ENCODE measurements around the gene MS4A6A.
"Not testable (repeated sequence)": the region's sequence is repeated elsewhere in the genome, so short reads cannot be mapped to it uniquely, and the experiment has no call there.

Gene MS4A6A

DNA sequence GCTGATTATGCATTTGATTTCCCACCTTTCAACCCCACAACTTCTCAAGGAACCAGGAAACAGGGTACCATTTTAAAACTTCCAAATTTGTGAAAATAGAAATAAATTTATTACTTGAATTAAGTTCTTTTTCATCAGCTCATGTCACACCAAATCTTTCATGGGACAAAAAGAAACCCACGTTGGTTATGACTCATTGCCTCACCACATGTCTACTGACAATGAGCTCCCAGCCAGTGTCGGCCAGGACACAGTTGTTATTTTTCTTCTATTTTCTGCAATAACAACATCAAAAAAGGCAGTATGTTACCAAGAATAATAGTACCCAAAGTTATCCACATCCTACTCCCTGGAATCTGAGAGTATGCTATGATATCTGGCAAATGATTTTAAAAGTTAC, 17.3 kb downstream of the MS4A6A start:
- Mint-ChIP-seq H3K4me1 (peaks cover 13% of the 10 kb centered on the region), H3K27me3 (peaks cover 32% of the 10 kb centered on the region), H3K27ac (no peak overlapping the region), H3K4me3 (no peak overlapping the region), H3K9me3 (peaks cover 13% of the 10 kb centered on the region), H3K36me3 (ENCODE audit: low read depth) (peaks cover 10% of the 10 kb centered on the region)
- DNase-seq (no peak), ATAC-seq (no peak)

DNA sequence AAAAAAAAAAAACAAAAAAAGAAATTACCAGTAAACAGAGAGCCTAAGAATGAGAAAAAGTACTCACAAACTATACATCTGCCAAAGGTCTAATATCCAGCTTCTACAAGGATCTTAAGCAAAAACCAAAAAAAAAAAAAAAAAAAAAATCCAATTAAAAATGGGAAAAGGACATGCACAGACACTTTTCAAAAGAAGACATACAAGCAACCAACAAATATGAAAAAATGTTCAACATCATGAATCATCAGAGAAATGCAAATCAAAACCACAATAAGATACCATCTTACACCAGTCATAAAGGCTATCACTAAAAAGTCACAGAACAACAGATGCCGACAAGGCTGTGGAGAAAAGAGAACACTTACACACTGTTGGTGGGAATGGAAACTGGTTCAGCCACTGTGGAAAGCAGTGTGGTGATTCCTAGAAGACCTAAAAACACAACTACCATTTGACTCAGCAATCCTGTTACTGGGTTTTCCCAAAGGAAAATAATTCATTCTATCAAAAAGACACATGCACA, 18.3 kb downstream of the MS4A6A start:
- H3K27ac Mint-ChIP-seq, result peak overlapping the region; percentile 75
- H3K4me3 Mint-ChIP-seq, result no peak overlapping the region
- ATAC-seq, result peak; percentile 82
- peaks cover 13% of the 10 kb centered on the region for H3K4me1 Mint-ChIP-seq
- peaks cover 13% of the 10 kb centered on the region for H3K9me3 Mint-ChIP-seq
- H3K27me3 Mint-ChIP-seq, result peaks cover 29% of the 10 kb centered on the region
- H3K36me3 Mint-ChIP-seq (ENCODE audit: low read depth), result peaks cover 9% of the 10 kb centered on the region
- DNase-seq, result no peak

GRCh38 chr11:60161766-60162165, 21.1 kb downstream of the MS4A6A start:
- no peak overlapping the region for H3K27ac Mint-ChIP-seq
- H3K4me3 Mint-ChIP-seq, result no peak overlapping the region
- ATAC-seq (no peak), DNase-seq (no peak)
- peaks cover 17% of the 10 kb centered on the region for H3K27me3 Mint-ChIP-seq
- H3K36me3 Mint-ChIP-seq (ENCODE audit: low read depth), result peaks cover 6% of the 10 kb centered on the region
- peaks cover 13% of the 10 kb centered on the region for H3K4me1 Mint-ChIP-seq
- peaks cover 4% of the 10 kb centered on the region for H3K9me3 Mint-ChIP-seq

- no peak overlapping the region for H3K4me3 Mint-ChIP-seq
- H3K27ac Mint-ChIP-seq, result no peak overlapping the region
- H3K4me1 Mint-ChIP-seq, result peaks cover 13% of the 10 kb centered on the region
- peaks cover 15% of the 10 kb centered on the region for H3K27me3 Mint-ChIP-seq
- DNase-seq (no peak), ATAC-seq (no peak)
- H3K36me3 Mint-ChIP-seq (ENCODE audit: low read depth), result peaks cover 6% of the 10 kb centered on the region
- H3K9me3 Mint-ChIP-seq, result peaks cover 4% of the 10 kb centered on the region
Measured at GRCh38 chr11:60161107-60161506, 21.8 kb downstream of the MS4A6A start.

DNA sequence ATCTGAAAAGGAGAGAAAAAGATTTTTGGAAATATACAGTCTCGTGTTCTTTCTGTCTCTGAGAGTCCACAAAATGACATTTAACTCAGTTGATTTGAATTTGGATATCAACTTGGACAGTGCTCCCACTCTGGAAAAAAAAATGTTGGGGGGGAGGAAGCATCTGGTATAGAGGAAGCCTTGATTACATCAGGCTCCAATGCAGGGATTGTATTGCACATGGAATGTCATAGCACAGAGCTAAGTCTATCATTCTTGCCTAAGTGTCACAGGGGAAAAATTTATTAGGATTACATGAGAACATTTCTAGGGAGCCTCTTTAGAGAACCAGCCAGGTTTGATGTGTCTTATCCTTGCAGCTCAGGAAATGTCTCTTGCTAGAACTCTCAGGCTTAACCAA, 23.0 kb downstream of the MS4A6A start:
- no peak overlapping the region for H3K4me3 Mint-ChIP-seq
- H3K27me3 Mint-ChIP-seq, result peaks cover 12% of the 10 kb centered on the region
- H3K4me1 Mint-ChIP-seq, result peaks cover 4% of the 10 kb centered on the region
- H3K27ac Mint-ChIP-seq, result no peak overlapping the region
- DNase-seq (no peak), ATAC-seq (no peak)
- H3K9me3 Mint-ChIP-seq, result peaks cover under 1% of the 10 kb centered on the region
- H3K36me3 Mint-ChIP-seq (ENCODE audit: low read depth), result peaks cover 4% of the 10 kb centered on the region

DNA sequence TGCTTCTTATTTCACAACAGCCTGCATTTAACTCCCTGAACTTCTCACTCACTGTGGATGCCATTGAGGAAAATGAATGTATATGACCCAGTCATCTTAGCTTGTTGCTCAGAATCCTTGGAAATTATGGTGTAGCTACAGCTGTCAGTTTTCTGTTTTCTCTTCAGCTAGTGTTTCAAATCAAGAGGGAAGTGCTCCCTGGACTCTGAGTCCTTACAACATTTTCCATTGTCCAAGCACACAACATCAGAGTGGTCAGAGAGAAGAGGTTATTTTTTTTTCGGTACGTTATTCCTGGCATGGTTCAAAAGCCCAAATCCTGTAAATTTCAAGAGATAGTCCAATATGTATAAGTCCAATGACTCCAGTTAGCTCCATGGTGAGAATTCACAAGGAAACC, 23.6 kb downstream of the MS4A6A start:
- no peak overlapping the region for H3K4me3 Mint-ChIP-seq

DNA sequence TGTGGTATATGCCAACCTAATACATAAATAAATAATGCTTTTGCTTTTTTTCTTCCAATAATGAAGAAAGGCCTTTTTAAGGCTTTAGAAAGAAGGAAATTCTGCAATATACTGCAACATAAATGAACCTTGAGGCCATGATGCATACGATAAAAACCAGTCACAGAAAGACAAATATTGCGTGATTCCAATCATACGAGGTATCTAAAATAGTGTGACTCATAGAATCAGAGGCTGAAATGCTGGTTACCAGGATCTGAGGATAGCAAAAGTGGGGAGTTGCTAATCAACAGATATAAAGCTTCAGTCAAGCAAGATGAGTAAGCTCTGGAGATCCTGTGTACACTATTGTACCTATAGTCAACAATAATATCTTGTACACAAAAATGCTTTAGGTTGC, 24.2 kb downstream of the MS4A6A start:
- Mint-ChIP-seq H3K4me1 (no peaks in the 10 kb centered on the region), H3K36me3 (ENCODE audit: low read depth) (no peaks in the 10 kb centered on the region), H3K4me3 (no peak overlapping the region), H3K27ac (no peak overlapping the region), H3K27me3 (peaks cover 5% of the 10 kb centered on the region), H3K9me3 (no peaks in the 10 kb centered on the region)
- DNase-seq, result no peak
- ATAC-seq, result no peak

More for the DNA sequence above, 23.6 kb downstream of the MS4A6A start:
- Mint-ChIP-seq H3K9me3 (no peaks in the 10 kb centered on the region), H3K4me1 (no peaks in the 10 kb centered on the region), H3K27me3 (peaks cover 8% of the 10 kb centered on the region), H3K27ac (no peak overlapping the region), H3K36me3 (ENCODE audit: low read depth) (no peaks in the 10 kb centered on the region)
- DNase-seq, result no peak
- no peak for ATAC-seq

GRCh38 chr11:60155931-60156330, 27.0 kb downstream of the MS4A6A start:
- ATAC-seq (no peak), DNase-seq (no peak)
- Mint-ChIP-seq H3K9me3 (no peaks in the 10 kb centered on the region), H3K27ac (no peak overlapping the region), H3K4me3 (no peak overlapping the region), H3K36me3 (ENCODE audit: low read depth) (no peaks in the 10 kb centered on the region), H3K27me3 (peaks cover 4% of the 10 kb centered on the region), H3K4me1 (no peaks in the 10 kb centered on the region)

DNA sequence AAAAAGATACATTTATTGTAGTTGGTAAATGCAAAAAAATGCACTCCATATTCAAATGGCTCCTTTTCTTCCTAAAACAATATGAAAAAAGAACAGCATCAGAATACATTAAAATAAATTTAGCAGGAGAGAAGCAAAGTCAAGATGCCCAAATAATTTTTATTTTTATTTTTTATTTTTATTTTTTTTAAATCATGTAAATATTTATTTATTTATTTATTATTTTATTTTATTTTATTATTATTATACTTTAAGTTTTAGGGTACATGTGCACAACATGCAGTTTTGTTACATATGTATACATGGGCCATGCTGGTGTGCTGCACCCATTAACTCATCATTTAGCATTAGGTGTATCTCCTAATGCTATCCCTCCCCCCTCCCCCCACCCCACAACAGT, 30.2 kb downstream of the MS4A6A start:
- not testable (repeated sequence) for H3K4me1 Mint-ChIP-seq; H3K27me3 Mint-ChIP-seq; ATAC-seq; H3K36me3 Mint-ChIP-seq (ENCODE audit: low read depth); H3K4me3 Mint-ChIP-seq; H3K9me3 Mint-ChIP-seq; DNase-seq; H3K27ac Mint-ChIP-seq

GRCh38 chr11:60150279-60150678, 32.6 kb downstream of the MS4A6A start:
- Mint-ChIP-seq H3K9me3 (no peaks in the 10 kb centered on the region), H3K27me3 (peaks cover 4% of the 10 kb centered on the region), H3K4me3 (no peak overlapping the region), H3K36me3 (ENCODE audit: low read depth) (no peaks in the 10 kb centered on the region), H3K27ac (no peak overlapping the region), H3K4me1 (no peaks in the 10 kb centered on the region)
- no peak for DNase-seq
- ATAC-seq, result no peak

DNA sequence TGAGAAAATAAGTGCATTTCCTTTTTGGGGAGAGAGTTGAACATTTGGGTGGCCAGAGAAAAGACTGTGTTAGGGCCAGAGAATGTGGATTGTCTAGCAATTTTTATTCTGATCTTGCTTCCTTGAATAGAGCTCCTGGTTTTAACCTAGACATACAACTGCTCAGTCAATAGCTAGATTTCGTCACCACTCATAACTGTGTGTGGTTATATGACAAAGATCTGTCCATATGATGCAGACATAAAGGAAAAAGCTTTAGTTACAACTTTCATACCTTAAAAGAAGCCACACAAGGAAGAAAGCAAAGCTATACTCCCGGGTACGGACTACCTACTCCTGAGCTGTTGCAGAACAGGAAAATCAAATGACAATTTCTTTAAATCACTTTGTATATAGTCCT, 37.2 kb downstream of the MS4A6A start:
- H3K27me3 Mint-ChIP-seq, result no peaks in the 10 kb centered on the region
- H3K36me3 Mint-ChIP-seq (ENCODE audit: low read depth), result no peaks in the 10 kb centered on the region
- ATAC-seq (no peak), DNase-seq (no peak)
- H3K9me3 Mint-ChIP-seq, result no peaks in the 10 kb centered on the region
- H3K4me3 Mint-ChIP-seq, result no peak overlapping the region
- no peak overlapping the region for H3K27ac Mint-ChIP-seq
- H3K4me1 Mint-ChIP-seq, result peaks cover 2% of the 10 kb centered on the region

GRCh38 chr11:60143768-60144167, 39.1 kb downstream of the MS4A6A start:
- Mint-ChIP-seq H3K9me3 (no peaks in the 10 kb centered on the region), H3K27ac (no peak overlapping the region), H3K4me3 (no peak overlapping the region), H3K36me3 (ENCODE audit: low read depth) (no peaks in the 10 kb centered on the region), H3K27me3 (peaks cover under 1% of the 10 kb centered on the region), H3K4me1 (peaks cover 2% of the 10 kb centered on the region)
- peak; percentile 24 for ATAC-seq
- DNase-seq, result no peak

GRCh38 chr11:60133917-60134316, 49.0 kb downstream of the MS4A6A start:
- H3K9me3 Mint-ChIP-seq, result peaks cover 6% of the 10 kb centered on the region
- no peaks in the 10 kb centered on the region for H3K36me3 Mint-ChIP-seq (ENCODE audit: low read depth)
- H3K27me3 Mint-ChIP-seq, result peaks cover 6% of the 10 kb centered on the region
- no peaks in the 10 kb centered on the region for H3K4me1 Mint-ChIP-seq
- no peak overlapping the region for H3K27ac Mint-ChIP-seq
- H3K4me3 Mint-ChIP-seq, result no peak overlapping the region
- no peak for ATAC-seq
- no peak for DNase-seq

- Mint-ChIP-seq H3K36me3 (ENCODE audit: low read depth) (no peaks in the 10 kb centered on the region), H3K9me3 (peaks cover under 1% of the 10 kb centered on the region), H3K27ac (no peak overlapping the region), H3K27me3 (peaks cover 2% of the 10 kb centered on the region), H3K4me3 (no peak overlapping the region), H3K4me1 (no peaks in the 10 kb centered on the region)
- DNase-seq (no peak), ATAC-seq (no peak)
Measured at GRCh38 chr11:60131912-60132311, 51.0 kb downstream of the MS4A6A start.

GRCh38 chr11:60130496-60130895, 52.4 kb downstream of the MS4A6A start:
- no peak overlapping the region for H3K27ac Mint-ChIP-seq
- peaks cover 6% of the 10 kb centered on the region for H3K27me3 Mint-ChIP-seq
- H3K36me3 Mint-ChIP-seq (ENCODE audit: low read depth), result no peaks in the 10 kb centered on the region
- no peak overlapping the region for H3K4me3 Mint-ChIP-seq
- ATAC-seq, result peak; percentile 63
- no peaks in the 10 kb centered on the region for H3K4me1 Mint-ChIP-seq
- H3K9me3 Mint-ChIP-seq, result no peaks in the 10 kb centered on the region
- DNase-seq, result no peak

GRCh38 chr11:60129853-60130252, 53.0 kb downstream of the MS4A6A start:
- no peak overlapping the region for H3K4me3 Mint-ChIP-seq
- H3K4me1 Mint-ChIP-seq, result no peaks in the 10 kb centered on the region
- H3K9me3 Mint-ChIP-seq, result no peaks in the 10 kb centered on the region
- no peaks in the 10 kb centered on the region for H3K36me3 Mint-ChIP-seq (ENCODE audit: low read depth)
- no peak overlapping the region for H3K27ac Mint-ChIP-seq
- peaks cover 6% of the 10 kb centered on the region for H3K27me3 Mint-ChIP-seq
- ATAC-seq (no peak), DNase-seq (no peak)

Data from activated naive CD8-positive, alpha-beta T cell treated with anti-CD3 and anti-CD28 coated beads, Interleukin-2, amount 50 U/mL, for 24 hours (primary cell).